Keratinocyte (primary cell): ENCODE measurements around the gene ZNF333. TPM values are rescaled to one million over a fixed set of nuclear protein-coding genes. Genes with fewer than 3 reads are reported as not detected.
"Not testable (repeated sequence)": the region's sequence is repeated elsewhere in the genome, so short reads cannot be mapped to it uniquely, and the experiment has no call there.

Experiments
- DNase-seq: peaks from one replicate; pipeline ENCODE4 v3.0.0-alpha.2; 2011; ENCODE audit warnings: low read depth, missing footprints, low spot score
- FAIRE-seq: peaks from 2 replicates; lab custom pipeline; 2011; peaks lifted over from hg19 to GRCh38; lab: Jason Lieb, UNC
- H2AFZ ChIP-seq: 2 replicates; pipeline ENCODE4 v1.6.0; 2012; ENCODE audit warnings: low read length, control low read depth, inconsistent platforms; ENCODE audit not compliant: control insufficient read depth
- H3K27ac ChIP-seq: 2 replicates; pipeline ENCODE4 v1.5.1; 2011; ENCODE audit warnings: low read length; ENCODE audit not compliant: control insufficient read depth, insufficient read depth
- H3K27me3 ChIP-seq: 3 replicates; pipeline ENCODE4 v1.6.0; 2011; ENCODE audit warnings: low read length; ENCODE audit not compliant: control insufficient read depth, insufficient read depth; ENCODE audit errors: extremely low read depth
- H3K36me3 ChIP-seq, 2 experiments: 2 replicates in 1 of 2; 3 replicates in 1 of 2; pipeline ENCODE4 v1.5.1; 2011; ENCODE audit warnings: low read length in 2 of 2, mild to moderate bottlenecking in 1 of 2; ENCODE audit not compliant: control insufficient read depth in 2 of 2, insufficient read depth in 2 of 2; ENCODE audit errors: extremely low read depth in 1 of 2
- H3K4me1 ChIP-seq: 3 replicates; pipeline ENCODE4 v1.5.1; 2011; ENCODE audit warnings: low read length; ENCODE audit not compliant: control insufficient read depth, insufficient read depth; ENCODE audit errors: extremely low read depth
- H3K4me2 ChIP-seq: 3 replicates; pipeline ENCODE4 v1.6.0; 2011; ENCODE audit warnings: low read depth, low read length; ENCODE audit not compliant: control insufficient read depth, insufficient read depth; ENCODE audit errors: extremely low read depth
- H3K4me3 ChIP-seq, 3 experiments: fragments of 200-600 bp in 1 of 3; sonication (generic) in 1 of 3; 2 replicates in 2 of 3; 3 replicates in 1 of 3; pipeline ENCODE4 v1.5.1; 2011 to 2016; ENCODE audit warnings: low read length in 3 of 3, mild to moderate bottlenecking in 3 of 3, control low read depth in 2 of 3, inconsistent platforms in 1 of 3, low read depth in 1 of 3, mixed read lengths in 1 of 3, mixed run types in 1 of 3, moderate library complexity in 1 of 3; ENCODE audit not compliant: control insufficient read depth in 2 of 3, insufficient read depth in 2 of 3; ENCODE audit errors: extremely low read depth in 1 of 3
- H3K79me2 ChIP-seq: 2 replicates; pipeline ENCODE4 v1.6.0; 2012; ENCODE audit warnings: low read length; ENCODE audit not compliant: control insufficient read depth, insufficient read depth
- H3K9ac ChIP-seq: 3 replicates; pipeline ENCODE4 v1.6.0; 2011; ENCODE audit warnings: low read length; ENCODE audit not compliant: control insufficient read depth, insufficient read depth; ENCODE audit errors: extremely low read depth
- H3K9me1 ChIP-seq: 3 replicates; pipeline ENCODE4 v1.6.0; 2011; ENCODE audit warnings: low read length; ENCODE audit not compliant: control insufficient read depth, insufficient read depth; ENCODE audit errors: extremely low read depth
- H3K9me3 ChIP-seq: 2 replicates; pipeline ENCODE4 v1.5.1; 2012; ENCODE audit warnings: low read depth, low read length; ENCODE audit not compliant: control insufficient read depth
- H4K20me1 ChIP-seq: 3 replicates; pipeline ENCODE4 v1.6.0; 2011; ENCODE audit warnings: low read length; ENCODE audit not compliant: control insufficient read depth, insufficient read depth; ENCODE audit errors: extremely low read depth
- EZH2 ChIP-seq: IDR thresholded peaks from one replicate; pipeline ENCODE4 v1.6.1; 2012; ENCODE audit warnings: inconsistent platforms, mild to moderate bottlenecking, low read length, moderate library complexity
- dilution Hi-C: fragments of 300-500 bp; cut with MboI; formaldehyde crosslinking; loops from one replicate; pipeline ENCODE4 v1.7.0; 2020; ENCODE audit warnings: low sequenced_read_pairs; ENCODE audit not compliant: extremely low pct_ligation_motif_present
- polyA plus RNA-seq, 5 experiments: library from polyadenylated mRNA; depleted of rRNA in 3 of 5; stranded (reverse) in 3 of 5; stranded (forward) in 1 of 5; unstranded in 1 of 5; fragments of >200 nt; gene quantifications; 1 replicate in 1 of 5; 2 replicates in 3 of 5; 3 replicates in 1 of 5; pipeline versions ENCODE4 v1.2.1 to v1.2.3, GENCODE V29; 2011 to 2012; ENCODE audit warnings: missing spikeins in 2 of 5, low read depth in 1 of 5, low replicate concordance in 1 of 5
- TF ChIP-seq, protein P1 (sequence below), 3 experiments: IDR thresholded peaks in 1 of 3; conservative IDR thresholded peaks in 1 of 3; optimal IDR thresholded peaks in 1 of 3; 2 replicates in 2 of 3; 3 replicates in 1 of 3; pipeline versions ENCODE3 to v1.5.1; 2011; ENCODE audit warnings: low read length in 3 of 3, mild to moderate bottlenecking in 3 of 3, moderate library complexity in 2 of 3, control low read depth in 1 of 3, inconsistent platforms in 1 of 3; ENCODE audit not compliant: insufficient read depth in 2 of 3; ENCODE audit errors: extremely low read depth in 1 of 3

ZNF333 gene
- polyA plus RNA-seq, 1 donor (not counting 4 experiments of a cell fraction or from before 2014, with no cell fraction given), result 3.6 TPM

- Histone ChIP-seq H3K9me3 (no peaks in the 10 kb centered on the region), H3K27ac (no peak overlapping the region), H3K4me1 (peaks cover 5% of the 10 kb centered on the region), H3K36me3 (no peaks in the 10 kb centered on the region), H2AFZ (no peak overlapping the region), H4K20me1 (no peaks in the 10 kb centered on the region), H3K9me1 (no peaks in the 10 kb centered on the region), H3K27me3 (no peaks in the 10 kb centered on the region), H3K9ac (no peak overlapping the region), H3K4me3 (no peak overlapping the region), H3K79me2 (no peaks in the 10 kb centered on the region), H3K4me2 (no peak overlapping the region)
- TF ChIP-seq, protein P1, sequence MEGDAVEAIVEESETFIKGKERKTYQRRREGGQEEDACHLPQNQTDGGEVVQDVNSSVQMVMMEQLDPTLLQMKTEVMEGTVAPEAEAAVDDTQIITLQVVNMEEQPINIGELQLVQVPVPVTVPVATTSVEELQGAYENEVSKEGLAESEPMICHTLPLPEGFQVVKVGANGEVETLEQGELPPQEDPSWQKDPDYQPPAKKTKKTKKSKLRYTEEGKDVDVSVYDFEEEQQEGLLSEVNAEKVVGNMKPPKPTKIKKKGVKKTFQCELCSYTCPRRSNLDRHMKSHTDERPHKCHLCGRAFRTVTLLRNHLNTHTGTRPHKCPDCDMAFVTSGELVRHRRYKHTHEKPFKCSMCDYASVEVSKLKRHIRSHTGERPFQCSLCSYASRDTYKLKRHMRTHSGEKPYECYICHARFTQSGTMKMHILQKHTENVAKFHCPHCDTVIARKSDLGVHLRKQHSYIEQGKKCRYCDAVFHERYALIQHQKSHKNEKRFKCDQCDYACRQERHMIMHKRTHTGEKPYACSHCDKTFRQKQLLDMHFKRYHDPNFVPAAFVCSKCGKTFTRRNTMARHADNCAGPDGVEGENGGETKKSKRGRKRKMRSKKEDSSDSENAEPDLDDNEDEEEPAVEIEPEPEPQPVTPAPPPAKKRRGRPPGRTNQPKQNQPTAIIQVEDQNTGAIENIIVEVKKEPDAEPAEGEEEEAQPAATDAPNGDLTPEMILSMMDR (optimal IDR thresholded peaks at IDR 0.05 in 1 of 3, IDR thresholded peaks at IDR 0.05 in 1 of 3, conservative IDR thresholded peaks at IDR 0.05 in 1 of 3; ENCODE audit: extremely low read depth in 1 of 3, insufficient read depth in 2 of 3, low read length in 3 of 3), result no peak
- TF ChIP-seq EZH2, result no peak
- dilution Hi-C loops, result no loop called here
- DNase-seq (no peak), FAIRE-seq (no peak)
Measured at GRCh38 chr19:14779151-14779550, 89.3 kb downstream of the ZNF333 start.

DNA sequence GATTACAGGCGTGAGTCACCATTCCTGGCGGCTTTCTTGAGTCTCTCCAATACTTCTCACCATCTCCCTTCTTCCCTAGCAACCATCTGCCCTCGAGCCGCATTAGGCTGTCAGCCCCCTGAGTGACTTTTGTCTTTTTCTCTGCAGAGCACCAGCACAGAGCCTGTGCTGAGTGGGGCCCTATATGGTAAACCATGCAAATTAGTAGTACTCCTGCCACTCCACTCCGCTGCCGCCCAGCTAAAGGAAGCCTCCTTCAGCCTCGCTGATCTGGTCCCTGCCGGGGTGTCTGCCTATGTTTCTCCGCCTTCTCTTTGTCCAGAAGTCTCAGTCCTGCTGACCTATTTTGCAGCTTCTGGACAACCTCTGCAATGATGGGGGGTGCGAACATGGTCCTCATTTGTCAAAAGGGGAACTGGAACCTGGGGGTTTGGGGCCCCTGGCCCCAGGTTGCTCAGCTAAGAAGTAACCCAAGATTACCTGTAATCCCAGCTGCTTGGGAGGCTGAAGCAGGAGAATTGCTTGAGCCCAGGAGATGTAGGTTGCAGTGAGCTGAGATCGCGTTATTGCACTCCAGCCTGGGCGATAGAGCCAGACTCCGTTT is 90.9 kb downstream of the ZNF333 start:
- H4K20me1 ChIP-seq, H3K4me1 ChIP-seq, H3K9ac ChIP-seq, DNase-seq, H3K4me2 ChIP-seq, dilution Hi-C loops, FAIRE-seq, H3K9me1 ChIP-seq, H3K27ac ChIP-seq, H3K27me3 ChIP-seq, H3K79me2 ChIP-seq, H3K4me3 ChIP-seq, H3K9me3 ChIP-seq, H3K36me3 ChIP-seq, H2AFZ ChIP-seq: not testable (repeated sequence)

DNA sequence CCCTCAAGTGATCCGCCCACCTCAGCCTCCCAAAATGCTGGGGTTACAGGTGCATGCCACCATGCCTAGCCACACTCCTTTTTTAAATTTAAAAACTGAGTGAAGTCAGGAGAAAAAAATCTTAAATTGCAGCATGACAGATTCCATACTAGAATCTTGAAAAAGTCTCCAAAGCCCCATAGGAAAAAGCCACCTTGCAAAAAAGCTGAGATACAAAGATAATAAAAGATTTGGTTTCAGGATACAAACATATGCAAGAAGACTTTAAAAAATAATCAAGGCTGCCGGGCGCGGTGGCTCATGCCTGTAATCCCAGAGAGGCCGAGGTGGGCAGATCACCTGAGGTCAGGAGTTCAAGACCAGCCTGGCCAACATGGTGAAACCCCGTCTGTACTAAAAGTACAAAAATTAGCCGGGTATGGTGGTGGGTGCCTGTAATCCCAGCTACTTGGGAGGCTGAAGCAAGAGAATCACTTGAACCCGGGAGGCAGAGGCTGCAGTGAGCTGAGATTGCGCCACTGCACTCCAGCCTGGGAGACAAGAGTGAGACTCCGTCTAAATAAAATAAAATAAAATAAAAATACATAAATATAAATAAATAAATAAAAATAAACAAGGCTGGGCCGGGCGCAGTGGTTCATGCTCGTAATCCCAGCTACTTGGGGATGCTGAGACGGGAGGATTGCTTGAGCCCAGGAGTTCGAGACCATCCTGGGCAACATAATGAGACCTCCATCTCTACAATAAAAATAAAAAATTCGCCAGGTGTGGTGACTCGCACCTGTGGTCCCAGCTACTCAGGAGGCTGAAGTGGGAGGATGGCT is 92.1 kb downstream of the ZNF333 start:
- H3K9me1 ChIP-seq, H3K27me3 ChIP-seq, H3K79me2 ChIP-seq, H3K9ac ChIP-seq, H3K4me2 ChIP-seq, H2AFZ ChIP-seq, dilution Hi-C loops, H3K27ac ChIP-seq, DNase-seq, H4K20me1 ChIP-seq, H3K4me3 ChIP-seq, H3K9me3 ChIP-seq, FAIRE-seq, H3K36me3 ChIP-seq, H3K4me1 ChIP-seq: not testable (repeated sequence)
